DOHH2 (cell line): Measurements from ENCODE around the gene SCLT1.

ENCODE experiments used
- H3F3A ChIP-seq: fragments of 200-600 bp; sonication (generic), shearing (Covaris generic); 2 replicates; pipeline ENCODE4 v1.6.0; 2016; ENCODE audit warnings: antibody characterized with exemption, mild to moderate bottlenecking; ENCODE audit not compliant: control insufficient read depth, insufficient read depth
- H3K27ac ChIP-seq: fragments of 200-600 bp; sonication (generic); 2 replicates; pipeline ENCODE4 v1.5.1; 2014; ENCODE audit warnings: low read depth, mild to moderate bottlenecking, low read length, moderate library complexity
- H3K27me3 ChIP-seq: fragments of 200-600 bp; sonication (generic); 2 replicates; pipeline ENCODE4 v1.6.1; 2014; ENCODE audit warnings: mild to moderate bottlenecking, low read length, mixed read lengths; ENCODE audit not compliant: control insufficient read depth
- H3K36me3 ChIP-seq: fragments of 200-600 bp; sonication (generic); 2 replicates; pipeline ENCODE4 v1.6.1; 2014; ENCODE audit warnings: mild to moderate bottlenecking, low read length, moderate library complexity, mixed read lengths; ENCODE audit not compliant: control insufficient read depth
- H3K4me1 ChIP-seq: fragments of 200-600 bp; sonication (generic); 2 replicates; pipeline ENCODE4 v1.6.1; 2014; ENCODE audit warnings: mild to moderate bottlenecking, low read length, mixed read lengths; ENCODE audit not compliant: control insufficient read depth
- H3K4me2 ChIP-seq: fragments of 200-600 bp; sonication (generic); 2 replicates; pipeline ENCODE4 v1.6.0; 2014; ENCODE audit warnings: mild to moderate bottlenecking, low read length, moderate library complexity
- H3K4me3 ChIP-seq: fragments of 200-600 bp; sonication (generic); 2 replicates; pipeline ENCODE4 v1.5.1; 2014; ENCODE audit warnings: mild to moderate bottlenecking, low read length, mixed read lengths
- H3K79me2 ChIP-seq: fragments of 200-600 bp; sonication (generic); 2 replicates; pipeline ENCODE4 v1.6.1; 2014; ENCODE audit warnings: mild to moderate bottlenecking, low read length, mixed read lengths; ENCODE audit not compliant: control insufficient read depth
- H3K9me2 ChIP-seq: fragments of 200-600 bp; sonication (generic); replicated peaks from 2 replicates; pipeline ENCODE4 v1.6.1; 2014; ENCODE audit warnings: mild to moderate bottlenecking, low read length, mixed read lengths; ENCODE audit not compliant: control insufficient read depth
- H3K9me3 ChIP-seq: fragments of 200-600 bp; sonication (generic); 2 replicates; pipeline ENCODE4 v1.6.1; 2014; ENCODE audit warnings: antibody characterized with exemption, low read length, mixed read lengths; ENCODE audit not compliant: control insufficient read depth, insufficient read depth
- H4K20me1 ChIP-seq: fragments of 200-600 bp; sonication (generic); 2 replicates; pipeline ENCODE4 v1.6.0; 2014; ENCODE audit warnings: low read depth, mild to moderate bottlenecking, antibody characterized with exemption, low read length, moderate library complexity; ENCODE audit not compliant: control insufficient read depth, insufficient read depth
- EZH2phosphoT487 ChIP-seq: fragments of 200-600 bp; sonication (generic); IDR thresholded peaks from 2 replicates; pipeline ENCODE4 v1.6.1; 2017; ENCODE audit warnings: borderline replicate concordance, mild to moderate bottlenecking, antibody characterized with exemption, low read length, moderate library complexity, mixed read lengths
- TF ChIP-seq, protein P1 (sequence below): fragments of 200-600 bp; sonication (generic); IDR thresholded peaks from one replicate; pipeline ENCODE4 v1.5.1; 2014; ENCODE audit warnings: antibody characterized with exemption, mild to moderate bottlenecking, low read depth, low read length; ENCODE audit not compliant: poor library complexity, severe bottlenecking

The SCLT1 gene

DNA sequence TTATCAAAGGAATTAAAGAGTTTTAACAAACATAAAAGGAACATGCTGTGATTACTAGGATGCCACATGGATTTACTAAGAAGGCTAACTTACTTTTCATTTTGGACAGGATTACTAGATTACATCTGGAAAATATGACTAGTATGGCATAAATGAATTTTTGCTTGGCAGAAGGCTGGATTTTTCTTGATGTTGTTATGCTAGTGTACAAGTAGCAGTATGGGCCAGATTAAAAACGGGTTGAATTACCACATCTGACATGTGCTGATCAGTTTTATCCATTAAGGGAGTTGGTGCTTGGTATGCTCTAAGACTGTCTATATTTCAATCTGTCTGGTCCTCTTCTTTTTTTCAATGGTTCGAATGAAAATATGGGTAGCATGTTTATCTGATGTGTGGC, 213.4 kb downstream of the SCLT1 start:
- H3K9me3 ChIP-seq, result no peaks in the 10 kb centered on the region
- no peaks in the 10 kb centered on the region for H3K27me3 ChIP-seq
- no peak overlapping the region for H3K27ac ChIP-seq
- H4K20me1 ChIP-seq, result no peaks in the 10 kb centered on the region
- no peaks in the 10 kb centered on the region for H3K4me1 ChIP-seq
- H3K4me2 ChIP-seq, result no peak overlapping the region
- H3K79me2 ChIP-seq, result no peaks in the 10 kb centered on the region
- H3K9me2 ChIP-seq, result no peaks in the 10 kb centered on the region
- peaks cover 4% of the 10 kb centered on the region; the same call in 1 of the 2 replicates for H3F3A ChIP-seq
- no peak for TF ChIP-seq EZH2phosphoT487
- TF ChIP-seq, protein P1, sequence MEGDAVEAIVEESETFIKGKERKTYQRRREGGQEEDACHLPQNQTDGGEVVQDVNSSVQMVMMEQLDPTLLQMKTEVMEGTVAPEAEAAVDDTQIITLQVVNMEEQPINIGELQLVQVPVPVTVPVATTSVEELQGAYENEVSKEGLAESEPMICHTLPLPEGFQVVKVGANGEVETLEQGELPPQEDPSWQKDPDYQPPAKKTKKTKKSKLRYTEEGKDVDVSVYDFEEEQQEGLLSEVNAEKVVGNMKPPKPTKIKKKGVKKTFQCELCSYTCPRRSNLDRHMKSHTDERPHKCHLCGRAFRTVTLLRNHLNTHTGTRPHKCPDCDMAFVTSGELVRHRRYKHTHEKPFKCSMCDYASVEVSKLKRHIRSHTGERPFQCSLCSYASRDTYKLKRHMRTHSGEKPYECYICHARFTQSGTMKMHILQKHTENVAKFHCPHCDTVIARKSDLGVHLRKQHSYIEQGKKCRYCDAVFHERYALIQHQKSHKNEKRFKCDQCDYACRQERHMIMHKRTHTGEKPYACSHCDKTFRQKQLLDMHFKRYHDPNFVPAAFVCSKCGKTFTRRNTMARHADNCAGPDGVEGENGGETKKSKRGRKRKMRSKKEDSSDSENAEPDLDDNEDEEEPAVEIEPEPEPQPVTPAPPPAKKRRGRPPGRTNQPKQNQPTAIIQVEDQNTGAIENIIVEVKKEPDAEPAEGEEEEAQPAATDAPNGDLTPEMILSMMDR, result no peak
- 0 out of 2 replicates have a peak, but pooled peaks cover 4% of the 10 kb centered on the region for H3K36me3 ChIP-seq
- no peak overlapping the region for H3K4me3 ChIP-seq

DNA sequence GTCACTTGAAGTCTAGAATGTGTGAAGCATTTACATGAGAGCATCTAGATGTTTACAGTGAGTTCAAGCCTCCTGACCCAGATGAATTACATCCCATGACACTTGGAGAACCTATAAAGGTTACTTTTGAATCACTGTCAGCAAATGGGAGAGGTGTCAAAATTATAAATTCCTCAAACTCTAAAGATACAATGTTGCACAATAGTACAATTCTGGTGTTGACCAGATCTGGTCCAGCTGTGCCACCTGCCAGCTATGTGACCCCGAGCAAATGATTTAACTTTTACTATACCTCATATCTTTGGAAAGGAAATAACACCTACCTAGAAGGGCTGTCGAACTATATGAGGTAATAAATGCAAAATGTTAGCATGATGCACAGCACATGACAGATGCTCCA, 214.1 kb downstream of the SCLT1 start:
- H3K4me2 ChIP-seq, result no peak overlapping the region
- no peaks in the 10 kb centered on the region for H3K27me3 ChIP-seq
- no peak for TF ChIP-seq EZH2phosphoT487
- TF ChIP-seq, protein P1, result no peak
- H3K4me1 ChIP-seq, result no peaks in the 10 kb centered on the region
- H3K36me3 ChIP-seq, result peaks cover 6% of the 10 kb centered on the region; the same call in 1 of the 2 replicates
- no peak overlapping the region for H3K4me3 ChIP-seq
- H3K27ac ChIP-seq, result no peak overlapping the region
- H3K9me2 ChIP-seq, result no peaks in the 10 kb centered on the region
- H3F3A ChIP-seq, result peaks cover 5% of the 10 kb centered on the region; the same call in 1 of the 2 replicates
- no peaks in the 10 kb centered on the region for H4K20me1 ChIP-seq
- no peaks in the 10 kb centered on the region for H3K79me2 ChIP-seq
- H3K9me3 ChIP-seq, result no peaks in the 10 kb centered on the region

DNA sequence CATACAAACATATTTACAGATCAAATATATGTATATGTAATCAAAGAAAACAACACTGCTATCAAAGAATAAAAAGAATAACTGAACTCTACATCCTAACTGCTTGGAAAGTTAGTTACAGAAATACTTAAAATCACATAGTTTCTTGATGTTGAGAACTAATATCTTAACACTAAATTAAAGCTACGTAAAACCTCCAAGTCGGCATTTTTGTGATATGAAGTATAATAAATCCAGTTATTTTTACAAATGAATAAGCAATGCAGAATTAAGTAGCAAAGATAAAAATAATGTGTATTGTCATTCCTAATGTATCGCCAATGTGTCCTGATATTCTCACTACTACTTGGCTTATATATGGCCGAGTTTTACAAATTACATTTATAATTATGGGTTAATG, 215.4 kb downstream of the SCLT1 start:
- TF ChIP-seq EZH2phosphoT487, result no peak
- TF ChIP-seq, protein P1, result no peak
- Histone ChIP-seq H3K4me3 (no peak overlapping the region), H3K27me3 (no peaks in the 10 kb centered on the region), H3K9me3 (no peaks in the 10 kb centered on the region), H3K4me2 (no peak overlapping the region), H3K36me3 (peaks cover 15% of the 10 kb centered on the region), H3K79me2 (no peaks in the 10 kb centered on the region), H3K9me2 (no peaks in the 10 kb centered on the region), H3K4me1 (no peaks in the 10 kb centered on the region), H3K27ac (no peak overlapping the region), H4K20me1 (no peaks in the 10 kb centered on the region), H3F3A (peaks cover 7% of the 10 kb centered on the region; the same call in 1 of the 2 replicates)
